T-helper 2 cell (primary cell): ENCODE results near the gene CELF2.
"Not testable (repeated sequence)": the region's sequence is repeated elsewhere in the genome, so short reads cannot be mapped to it uniquely, and the experiment has no call there.

Experiments used
- DNase-seq, 5 experiments: peaks; one replicate each; pipeline versions ENCODE4 v3.0.0 to v3.0.0-alpha.2; 2012 to 2022

The CELF2 gene

DNA sequence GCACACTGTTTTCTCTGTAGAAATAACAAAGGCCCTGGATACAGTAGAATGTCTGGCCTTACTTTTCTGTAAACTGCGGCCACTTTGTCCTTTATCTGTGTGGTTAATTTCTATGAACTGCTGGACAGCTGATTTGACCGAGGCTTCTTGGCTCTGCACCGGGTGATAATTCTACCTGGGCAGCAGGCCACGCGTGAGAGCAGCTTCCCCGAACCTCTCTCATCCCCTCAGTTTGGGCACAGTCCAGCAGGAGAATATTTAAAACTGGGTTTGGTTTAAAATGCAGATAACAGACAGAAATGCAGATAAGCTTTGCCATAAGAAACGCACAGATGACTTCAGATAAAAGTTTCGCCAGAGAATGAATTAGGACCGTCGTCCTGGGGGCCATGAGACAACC is 81.0 kb downstream of the CELF2 start:
- no peak for DNase-seq

DNA sequence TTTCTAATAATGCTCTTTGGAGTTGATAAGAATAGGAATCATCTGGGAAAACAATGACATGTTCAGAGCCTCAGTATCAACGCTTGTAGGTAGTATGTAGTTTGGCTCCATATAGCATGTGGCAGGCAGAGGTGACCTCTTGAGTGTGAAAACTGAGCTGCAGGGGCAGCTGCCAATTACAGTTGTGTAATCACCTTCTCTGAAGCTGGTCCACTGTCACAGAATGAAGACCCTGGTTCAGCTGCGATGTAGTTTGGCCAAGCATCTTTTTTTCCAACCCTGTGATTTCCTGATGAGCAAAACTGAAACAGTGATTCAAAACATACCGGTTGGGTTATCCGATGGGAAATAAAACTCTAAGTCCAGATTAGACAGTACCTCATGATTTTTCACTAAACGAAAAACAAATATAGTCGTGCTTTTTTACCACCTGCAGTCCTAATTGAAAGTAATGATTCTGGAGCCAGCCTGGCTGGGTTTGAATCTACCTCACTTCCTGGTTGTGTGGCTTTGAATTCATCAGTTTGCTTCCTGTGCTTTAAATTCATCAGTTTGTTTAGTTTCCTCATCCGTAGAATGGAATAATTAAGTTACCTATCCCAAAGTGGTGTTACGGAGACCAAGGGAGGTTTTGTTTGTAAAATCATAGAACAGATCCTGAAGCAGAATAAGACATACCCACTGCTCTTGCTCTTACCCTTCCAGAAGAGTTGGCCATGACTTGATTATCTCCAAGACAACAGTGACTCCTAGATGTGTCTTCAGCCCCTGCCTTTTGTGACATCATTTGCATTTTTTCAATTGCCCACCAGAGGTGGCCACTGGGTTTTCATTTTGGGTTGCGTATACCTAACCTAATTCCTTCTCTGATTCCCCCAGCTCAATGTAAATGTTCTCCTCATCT is 87.4 kb downstream of the CELF2 start:
- peak in 1 of 5 experiments; percentile 66 for DNase-seq

- no peak for DNase-seq
Measured at GRCh38 chr10:11105676-11106004, 88.0 kb downstream of the CELF2 start.

- DNase-seq: no peak
Measured at GRCh38 chr10:11106621-11107374, 89.1 kb downstream of the CELF2 start.

GRCh38 chr10:11107948-11108347 is 90.3 kb downstream of the CELF2 start:
- no peak for DNase-seq

DNA sequence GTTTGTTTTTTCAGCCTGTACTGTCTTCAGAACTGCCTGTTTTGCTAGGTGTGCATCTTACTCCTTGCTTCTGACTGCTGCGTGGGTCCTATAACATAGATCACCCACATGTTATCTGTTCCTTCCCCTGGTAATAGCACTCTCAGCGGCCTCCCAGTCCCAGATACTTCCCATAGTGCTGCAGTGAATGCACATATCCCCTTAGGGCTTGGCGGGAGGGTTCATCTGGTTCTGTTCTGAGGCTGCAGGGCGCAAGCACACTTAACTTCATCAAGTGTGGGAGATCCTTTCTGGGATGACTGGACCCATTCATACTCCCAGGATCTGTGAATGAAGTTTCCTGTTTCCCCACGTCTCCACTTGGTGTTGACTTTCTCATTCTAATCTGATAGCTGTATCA is 90.7 kb downstream of the CELF2 start:
- DNase-seq: no peak

DNA sequence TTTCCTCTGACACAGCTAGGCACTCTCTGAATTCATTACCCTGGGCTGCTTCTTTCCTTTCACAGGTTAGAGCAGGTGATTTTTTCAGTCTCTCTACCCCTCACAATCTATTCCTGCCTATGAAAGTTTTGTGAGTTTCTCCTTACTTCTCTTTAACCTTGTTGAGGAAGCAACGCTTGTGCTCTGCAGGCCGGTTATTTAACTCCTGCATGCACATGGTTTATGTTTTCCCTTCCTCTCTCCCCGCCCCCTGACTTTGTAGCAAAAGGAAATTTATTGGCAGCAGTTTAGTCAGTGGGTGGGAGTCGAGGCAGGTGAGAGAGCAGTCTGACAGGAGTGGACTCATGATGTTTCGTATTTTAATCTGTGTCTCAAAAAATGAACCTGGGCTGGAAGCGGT is 91.9 kb downstream of the CELF2 start:
- DNase-seq: no peak

DNA sequence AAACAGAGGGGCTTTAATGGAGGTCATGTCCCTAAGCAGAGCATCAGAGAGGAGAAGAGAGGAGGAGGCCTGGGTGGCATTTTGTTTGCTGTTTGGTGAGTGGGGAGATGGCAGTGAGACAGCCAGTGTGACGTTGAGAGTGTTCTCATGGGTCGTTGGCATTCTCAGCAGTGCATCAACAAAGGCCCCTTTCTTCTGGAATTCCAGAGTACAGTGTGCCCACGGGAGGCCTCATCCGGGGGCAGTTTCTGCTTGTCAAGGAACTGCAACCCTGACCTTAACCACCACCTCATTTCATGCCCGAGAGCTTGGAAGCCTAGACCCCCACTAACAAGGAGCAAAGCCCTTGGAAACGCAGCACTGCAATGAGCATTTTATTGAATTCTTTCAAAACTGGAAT is 92.9 kb downstream of the CELF2 start:
- DNase-seq: no peak

GRCh38 chr10:11111490-11111889 is 93.8 kb downstream of the CELF2 start:
- no peak for DNase-seq

DNA sequence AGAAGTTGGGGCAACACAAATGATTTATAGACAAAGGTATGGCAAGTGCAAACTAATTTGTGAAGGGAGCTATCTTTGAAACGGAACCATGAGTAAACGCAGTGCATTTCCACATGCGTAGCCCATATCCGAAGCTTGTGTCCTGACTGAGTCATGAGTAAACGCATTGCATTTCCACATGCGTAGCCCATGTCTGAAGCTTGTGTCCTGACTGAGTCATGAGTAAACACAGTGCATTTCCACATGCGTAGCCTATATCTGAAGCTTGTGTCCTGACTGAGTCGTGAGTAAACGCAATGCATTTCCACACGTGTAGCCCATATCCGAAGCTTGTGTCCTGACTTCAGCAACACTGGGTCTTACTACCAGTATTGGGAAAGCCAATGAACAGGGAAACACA is 95.0 kb downstream of the CELF2 start:
- DNase-seq: no peak

GRCh38 chr10:11113156-11113555 is 95.5 kb downstream of the CELF2 start:
- DNase-seq: peak in 2 of 5 experiments; percentile 31 to 38

GRCh38 chr10:11114269-11114668 is 96.6 kb downstream of the CELF2 start:
- no peak for DNase-seq

DNA sequence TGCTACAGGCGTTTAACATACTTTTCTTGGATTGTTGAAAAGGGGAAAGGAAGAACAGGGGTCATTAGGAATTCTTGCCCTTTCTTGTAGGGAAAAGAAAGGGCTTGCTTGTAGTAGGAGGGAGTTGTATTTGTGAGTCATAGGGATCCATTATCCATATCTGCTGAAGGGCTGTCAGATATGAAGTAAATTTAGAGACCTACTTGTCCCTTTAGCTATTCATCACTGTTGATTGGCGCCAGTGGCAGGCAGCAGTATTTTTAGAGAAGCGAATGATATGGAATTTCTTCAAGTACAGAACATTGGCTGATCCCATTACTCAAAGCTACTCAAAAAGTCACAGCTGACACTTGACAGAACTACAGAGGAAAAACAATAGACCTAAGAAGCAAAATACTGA is 97.7 kb downstream of the CELF2 start:
- no peak for DNase-seq

DNA sequence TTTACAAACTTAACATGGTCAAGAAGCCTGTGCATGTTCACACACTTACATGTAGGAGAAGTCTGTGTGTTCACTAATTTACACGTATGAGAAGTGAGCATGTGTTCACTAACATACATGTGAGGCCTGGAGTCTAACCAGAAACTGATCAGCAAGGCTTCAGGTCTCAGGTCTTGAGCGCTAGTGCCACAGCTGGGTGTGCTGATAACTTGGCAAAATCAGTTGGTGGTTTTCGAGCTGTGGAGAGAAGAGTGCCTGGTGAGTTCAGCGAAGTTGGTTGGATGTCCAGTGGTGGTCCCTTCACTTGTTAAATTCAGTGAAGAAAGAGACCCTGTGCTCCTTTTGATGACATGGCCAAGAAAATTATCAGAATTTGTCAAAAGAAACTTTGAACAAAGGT is 98.7 kb downstream of the CELF2 start:
- DNase-seq: no peak

- DNase-seq: no peak
Measured at GRCh38 chr10:11116817-11117216, 99.1 kb downstream of the CELF2 start.

GRCh38 chr10:11118686-11119085 is 101.0 kb downstream of the CELF2 start:
- DNase-seq: no peak

- no peak for DNase-seq
Measured at GRCh38 chr10:11119843-11120242, 102.2 kb downstream of the CELF2 start.

GRCh38 chr10:11120711-11121110 is 103.0 kb downstream of the CELF2 start:
- DNase-seq: no peak

- not testable (repeated sequence) for DNase-seq
Measured at GRCh38 chr10:11123892-11124291, 106.2 kb downstream of the CELF2 start.

- DNase-seq: no peak
Measured at GRCh38 chr10:11125004-11125403, 107.3 kb downstream of the CELF2 start.

DNA sequence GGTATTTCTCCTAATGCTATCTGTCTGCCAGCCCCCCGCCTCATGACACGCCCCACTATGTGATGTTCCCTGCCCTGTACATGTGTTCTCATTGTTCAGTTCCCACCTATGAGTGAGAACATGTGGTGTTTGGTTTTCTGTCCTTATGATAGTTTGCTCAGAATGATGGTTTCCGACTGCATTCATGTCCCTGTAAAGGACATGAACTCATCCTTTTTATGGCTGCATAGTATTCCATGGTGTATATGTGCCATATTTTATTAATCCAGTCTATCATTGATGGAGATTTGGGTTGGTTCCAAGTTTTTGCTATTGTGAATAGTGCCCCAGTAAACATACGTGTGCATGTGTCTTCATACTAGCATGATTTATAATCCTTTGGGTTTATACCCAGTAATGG is 109.3 kb downstream of the CELF2 start:
- DNase-seq: not testable (repeated sequence)

GRCh38 chr10:11131112-11131639 is 113.5 kb downstream of the CELF2 start:
- DNase-seq: no peak

GRCh38 chr10:11134411-11134810 is 116.7 kb downstream of the CELF2 start:
- no peak for DNase-seq

GRCh38 chr10:11135709-11136108 is 118.0 kb downstream of the CELF2 start:
- no peak for DNase-seq
